A673 (cell line): ENCODE measurements around the gene ELK4. TPM values are rescaled to one million over a fixed set of nuclear protein-coding genes. Genes with fewer than 3 reads are reported as not detected.

Source experiments
- BruUV-seq: library from RNA; stranded (reverse); fragments of 400-500 nt; replicated peaks from 2 replicates; lab custom pipeline; 2021; lab: Mats Ljungman, UMichigan
- CTCF ChIA-PET: fragments of 300-600 bp; sonication (Branson Sonifier 250); formaldehyde crosslinking; loops from one replicate; lab custom pipeline; 2022; ENCODE audit warnings: antibody characterized with exemption; lab: Charles Lee
- POLR2A ChIA-PET: fragments of 300-600 bp; sonication (Branson Sonifier 250); formaldehyde crosslinking; loops from one replicate; lab custom pipeline; 2022; ENCODE audit warnings: antibody characterized with exemption; ENCODE audit not compliant: low non-redundant PET; lab: Charles Lee
- DNase-seq: peaks from one replicate; pipeline ENCODE4 v3.0.0-alpha.2; 2015; ENCODE audit warnings: low spot score
- H3K27ac ChIP-seq: fragments of 200-600 bp; sonication (generic); 2 replicates; pipeline ENCODE4 v1.5.1; 2016; ENCODE audit warnings: mixed run types, low read depth, mild to moderate bottlenecking, mixed read lengths, antibody characterized with exemption, low read length; ENCODE audit not compliant: poor library complexity, severe bottlenecking
- H3K27me3 ChIP-seq: fragments of 200-600 bp; sonication (generic); replicated peaks from 2 replicates; pipeline ENCODE4 v1.6.1; 2017; ENCODE audit warnings: mixed run types, low read depth, mild to moderate bottlenecking, mixed read lengths, antibody characterized with exemption, low read length; ENCODE audit not compliant: insufficient read depth, poor library complexity
- H3K36me3 ChIP-seq: fragments of 200-600 bp; sonication (generic); 2 replicates; pipeline ENCODE4 v1.6.1; 2016; ENCODE audit warnings: mixed run types, mild to moderate bottlenecking, mixed read lengths, antibody characterized with exemption, low read length; ENCODE audit not compliant: insufficient read depth, poor library complexity, severe bottlenecking
- H3K4me1 ChIP-seq: fragments of 200-600 bp; sonication (generic); 2 replicates; pipeline ENCODE4 v1.6.1; 2017; ENCODE audit warnings: mixed run types, mild to moderate bottlenecking, mixed read lengths, antibody characterized with exemption, low read length; ENCODE audit not compliant: insufficient read depth, poor library complexity, severe bottlenecking
- H3K4me3 ChIP-seq: fragments of 200-600 bp; sonication (generic); 2 replicates; pipeline ENCODE4 v1.5.1; 2016; ENCODE audit warnings: low read depth, mixed run types, mild to moderate bottlenecking, mixed read lengths, low read length; ENCODE audit not compliant: poor library complexity, severe bottlenecking
- H3K9me3 ChIP-seq: fragments of 200-600 bp; sonication (generic); 2 replicates; pipeline ENCODE4 v1.6.1; 2016; ENCODE audit warnings: mixed run types, low read depth, mild to moderate bottlenecking, mixed read lengths, antibody characterized with exemption, low read length; ENCODE audit not compliant: poor library complexity, severe bottlenecking
- EZH2 ChIP-seq: fragments of 200-600 bp; sonication (generic); IDR thresholded peaks from 2 replicates; pipeline ENCODE4 v1.6.1; 2017; ENCODE audit warnings: borderline replicate concordance, low read depth, mild to moderate bottlenecking, mixed read lengths, antibody characterized with exemption, low read length; ENCODE audit not compliant: poor library complexity, severe bottlenecking
- intact Hi-C: fragments of 100-400 bp; cut with micrococcal nuclease; formaldehyde crosslinking; loops from one replicate; pipeline ENCODE4 v1.10.0; 2022; ENCODE audit not compliant: unreplicated experiment
- total RNA-seq: library from RNA; stranded (reverse); gene quantifications from 2 replicates; pipeline ENCODE4 v1.2.3, GENCODE V29; 2021
- TF ChIP-seq, protein P1 (sequence below): fragments of 300-800, 200-600 bp; sonication (generic); conservative IDR thresholded peaks from 2 replicates; pipeline ENCODE4 v1.5.1; 2017; ENCODE audit warnings: low read depth, mild to moderate bottlenecking, antibody characterized with exemption, low read length, moderate library complexity, mixed read lengths

ELK4 gene
- total RNA-seq, 1 experiment from 2014 or later: 38.2 TPM

DNA sequence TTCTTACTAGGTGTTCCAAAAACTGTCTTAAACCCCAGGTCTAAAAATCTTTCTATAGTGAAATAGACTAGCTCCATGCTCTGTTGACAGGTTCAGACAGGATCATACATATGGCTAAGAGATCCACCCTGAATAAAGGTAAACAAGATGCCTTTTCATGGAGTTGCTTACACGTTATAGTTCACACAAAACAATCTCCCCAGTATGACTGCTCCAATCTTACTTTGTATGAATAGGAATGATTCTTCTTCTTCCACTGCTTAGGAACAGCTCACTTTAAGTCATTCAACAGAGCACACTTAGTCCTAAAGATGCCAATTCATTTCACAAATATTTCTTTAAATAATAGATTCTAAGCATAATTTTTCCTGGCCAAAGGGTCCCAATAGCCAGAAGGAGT, 16.0 kb downstream of the ELK4 start:
- POLR2A ChIA-PET: no interaction called here
- intact Hi-C loops: no loop called here
- H3K36me3 ChIP-seq: peaks cover 59% of the 10 kb centered on the region
- H3K4me1 ChIP-seq: peaks cover 5% of the 10 kb centered on the region
- BruUV-seq: TSS peak; percentile 8
- H3K27ac ChIP-seq: no peak overlapping the region
- H3K4me3 ChIP-seq: no peak overlapping the region
- no peak for DNase-seq
- CTCF ChIA-PET: interaction anchor here (0.7 to 1.0 kb wide), 2 partner anchors 42 to 62 kb away, joined by 3 read pairs; no protein-coding TSS in a partner anchor
- H3K27me3 ChIP-seq: no peaks in the 10 kb centered on the region
- no peaks in the 10 kb centered on the region for H3K9me3 ChIP-seq
- TF ChIP-seq, protein P1, sequence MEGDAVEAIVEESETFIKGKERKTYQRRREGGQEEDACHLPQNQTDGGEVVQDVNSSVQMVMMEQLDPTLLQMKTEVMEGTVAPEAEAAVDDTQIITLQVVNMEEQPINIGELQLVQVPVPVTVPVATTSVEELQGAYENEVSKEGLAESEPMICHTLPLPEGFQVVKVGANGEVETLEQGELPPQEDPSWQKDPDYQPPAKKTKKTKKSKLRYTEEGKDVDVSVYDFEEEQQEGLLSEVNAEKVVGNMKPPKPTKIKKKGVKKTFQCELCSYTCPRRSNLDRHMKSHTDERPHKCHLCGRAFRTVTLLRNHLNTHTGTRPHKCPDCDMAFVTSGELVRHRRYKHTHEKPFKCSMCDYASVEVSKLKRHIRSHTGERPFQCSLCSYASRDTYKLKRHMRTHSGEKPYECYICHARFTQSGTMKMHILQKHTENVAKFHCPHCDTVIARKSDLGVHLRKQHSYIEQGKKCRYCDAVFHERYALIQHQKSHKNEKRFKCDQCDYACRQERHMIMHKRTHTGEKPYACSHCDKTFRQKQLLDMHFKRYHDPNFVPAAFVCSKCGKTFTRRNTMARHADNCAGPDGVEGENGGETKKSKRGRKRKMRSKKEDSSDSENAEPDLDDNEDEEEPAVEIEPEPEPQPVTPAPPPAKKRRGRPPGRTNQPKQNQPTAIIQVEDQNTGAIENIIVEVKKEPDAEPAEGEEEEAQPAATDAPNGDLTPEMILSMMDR: no peak
- no peak for TF ChIP-seq EZH2

DNA sequence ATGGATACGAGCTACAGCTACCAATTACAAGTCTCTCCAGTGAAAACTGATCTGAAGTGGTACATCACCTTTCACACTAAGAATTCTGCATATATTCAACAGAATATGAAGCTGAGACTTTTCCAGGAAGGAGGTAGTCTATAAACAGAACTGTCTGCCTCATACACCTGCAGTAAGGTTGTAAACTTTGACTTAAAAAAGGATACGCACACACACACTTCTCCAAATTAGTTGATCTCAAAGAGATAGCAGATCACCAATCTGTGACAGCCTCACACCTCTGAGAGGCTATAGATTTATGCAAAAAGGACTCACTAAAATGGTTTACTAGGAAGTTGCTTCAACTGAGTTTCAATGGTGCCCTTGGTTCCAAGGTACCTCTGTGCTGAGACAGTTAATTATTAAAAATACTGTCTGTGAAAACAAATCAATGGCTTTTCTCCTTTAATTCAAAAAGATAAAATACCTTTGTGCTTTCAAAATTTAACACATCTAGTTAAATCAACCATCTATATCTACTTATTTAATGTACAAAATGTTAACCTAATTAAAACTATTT, 17.9 kb downstream of the ELK4 start:
- Histone ChIP-seq H3K27ac (no peak overlapping the region), H3K36me3 (peaks cover 41% of the 10 kb centered on the region), H3K27me3 (no peaks in the 10 kb centered on the region), H3K9me3 (no peaks in the 10 kb centered on the region), H3K4me3 (no peak overlapping the region), H3K4me1 (peaks cover 13% of the 10 kb centered on the region)
- CTCF ChIA-PET: no interaction called here
- no peak for TF ChIP-seq EZH2
- TF ChIP-seq, protein P1: no peak
- no TSS peak for BruUV-seq
- no peak for DNase-seq
- intact Hi-C loops: no loop called here
- POLR2A ChIA-PET: interaction anchor here (0.6 kb wide), 1 partner anchor 19 kb away, joined by 3 read pairs; no protein-coding TSS in a partner anchor

DNA sequence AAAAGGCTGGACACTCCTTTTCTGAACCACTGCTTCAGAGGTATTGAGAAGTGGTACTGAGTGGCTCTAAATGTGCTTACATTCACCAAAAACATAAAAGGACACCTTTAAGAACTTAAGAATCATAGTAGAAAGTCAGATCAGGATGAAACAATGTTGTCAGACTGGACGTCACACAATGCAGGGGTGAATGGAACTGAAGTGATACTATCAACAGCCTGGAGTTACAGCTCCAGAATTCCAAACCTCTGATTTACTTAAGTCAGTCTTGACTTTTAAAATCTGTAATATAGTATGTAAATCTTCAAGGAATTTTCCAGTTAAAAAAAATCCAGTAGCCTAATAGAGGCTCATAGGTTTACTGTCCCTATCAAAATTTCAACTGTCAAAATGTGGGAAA, 19.3 kb downstream of the ELK4 start:
- H3K27ac ChIP-seq: no peak overlapping the region
- H3K9me3 ChIP-seq: no peaks in the 10 kb centered on the region
- H3K4me1 ChIP-seq: peaks cover 13% of the 10 kb centered on the region
- no peak for TF ChIP-seq EZH2
- TF ChIP-seq, protein P1: no peak
- no peak overlapping the region for H3K4me3 ChIP-seq
- BruUV-seq: no TSS peak
- H3K27me3 ChIP-seq: no peaks in the 10 kb centered on the region
- no peak for DNase-seq
- H3K36me3 ChIP-seq: peaks cover 28% of the 10 kb centered on the region
- POLR2A ChIA-PET: no interaction called here
- CTCF ChIA-PET: no interaction called here
- intact Hi-C loops: no loop called here
